ENCODE results near the gene GRAP2.

DNA sequence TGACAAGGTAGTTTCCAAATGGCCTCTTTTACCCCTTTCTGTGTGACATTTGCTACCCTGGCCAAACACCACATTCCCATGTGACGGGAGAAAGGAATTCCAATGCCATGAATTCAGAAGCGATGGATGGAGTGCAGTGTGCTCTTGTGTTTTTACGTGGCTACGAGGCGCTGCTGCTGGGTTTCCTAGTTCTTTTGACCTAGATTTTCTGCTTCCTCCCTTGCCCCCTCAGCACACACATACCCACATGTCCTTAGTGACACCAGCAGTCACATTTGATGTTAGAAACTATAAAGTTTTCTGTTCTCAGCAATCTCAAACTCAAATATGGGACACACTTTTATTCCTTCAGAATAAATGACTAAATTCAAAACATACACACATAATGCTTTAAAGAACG lies 51.5 kb downstream of the GRAP2 start:
- TF ChIP-seq SIN3A (IDR thresholded peaks at IDR 0.05; ENCODE audit: borderline replicate concordance, insufficient read depth, low read depth, low read length) (no peak), TCF7L2 (IDR thresholded peaks at IDR 0.05; ENCODE audit: low read depth, low read length) (no peak), POLR2AphosphoS5 (IDR thresholded peaks at IDR 0.05; ENCODE audit: low read depth, low read length) (no peak)
- TF ChIP-seq, protein P1, sequence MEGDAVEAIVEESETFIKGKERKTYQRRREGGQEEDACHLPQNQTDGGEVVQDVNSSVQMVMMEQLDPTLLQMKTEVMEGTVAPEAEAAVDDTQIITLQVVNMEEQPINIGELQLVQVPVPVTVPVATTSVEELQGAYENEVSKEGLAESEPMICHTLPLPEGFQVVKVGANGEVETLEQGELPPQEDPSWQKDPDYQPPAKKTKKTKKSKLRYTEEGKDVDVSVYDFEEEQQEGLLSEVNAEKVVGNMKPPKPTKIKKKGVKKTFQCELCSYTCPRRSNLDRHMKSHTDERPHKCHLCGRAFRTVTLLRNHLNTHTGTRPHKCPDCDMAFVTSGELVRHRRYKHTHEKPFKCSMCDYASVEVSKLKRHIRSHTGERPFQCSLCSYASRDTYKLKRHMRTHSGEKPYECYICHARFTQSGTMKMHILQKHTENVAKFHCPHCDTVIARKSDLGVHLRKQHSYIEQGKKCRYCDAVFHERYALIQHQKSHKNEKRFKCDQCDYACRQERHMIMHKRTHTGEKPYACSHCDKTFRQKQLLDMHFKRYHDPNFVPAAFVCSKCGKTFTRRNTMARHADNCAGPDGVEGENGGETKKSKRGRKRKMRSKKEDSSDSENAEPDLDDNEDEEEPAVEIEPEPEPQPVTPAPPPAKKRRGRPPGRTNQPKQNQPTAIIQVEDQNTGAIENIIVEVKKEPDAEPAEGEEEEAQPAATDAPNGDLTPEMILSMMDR (IDR thresholded peaks at IDR 0.05), result no peak
- TF ChIP-seq, protein P2, sequence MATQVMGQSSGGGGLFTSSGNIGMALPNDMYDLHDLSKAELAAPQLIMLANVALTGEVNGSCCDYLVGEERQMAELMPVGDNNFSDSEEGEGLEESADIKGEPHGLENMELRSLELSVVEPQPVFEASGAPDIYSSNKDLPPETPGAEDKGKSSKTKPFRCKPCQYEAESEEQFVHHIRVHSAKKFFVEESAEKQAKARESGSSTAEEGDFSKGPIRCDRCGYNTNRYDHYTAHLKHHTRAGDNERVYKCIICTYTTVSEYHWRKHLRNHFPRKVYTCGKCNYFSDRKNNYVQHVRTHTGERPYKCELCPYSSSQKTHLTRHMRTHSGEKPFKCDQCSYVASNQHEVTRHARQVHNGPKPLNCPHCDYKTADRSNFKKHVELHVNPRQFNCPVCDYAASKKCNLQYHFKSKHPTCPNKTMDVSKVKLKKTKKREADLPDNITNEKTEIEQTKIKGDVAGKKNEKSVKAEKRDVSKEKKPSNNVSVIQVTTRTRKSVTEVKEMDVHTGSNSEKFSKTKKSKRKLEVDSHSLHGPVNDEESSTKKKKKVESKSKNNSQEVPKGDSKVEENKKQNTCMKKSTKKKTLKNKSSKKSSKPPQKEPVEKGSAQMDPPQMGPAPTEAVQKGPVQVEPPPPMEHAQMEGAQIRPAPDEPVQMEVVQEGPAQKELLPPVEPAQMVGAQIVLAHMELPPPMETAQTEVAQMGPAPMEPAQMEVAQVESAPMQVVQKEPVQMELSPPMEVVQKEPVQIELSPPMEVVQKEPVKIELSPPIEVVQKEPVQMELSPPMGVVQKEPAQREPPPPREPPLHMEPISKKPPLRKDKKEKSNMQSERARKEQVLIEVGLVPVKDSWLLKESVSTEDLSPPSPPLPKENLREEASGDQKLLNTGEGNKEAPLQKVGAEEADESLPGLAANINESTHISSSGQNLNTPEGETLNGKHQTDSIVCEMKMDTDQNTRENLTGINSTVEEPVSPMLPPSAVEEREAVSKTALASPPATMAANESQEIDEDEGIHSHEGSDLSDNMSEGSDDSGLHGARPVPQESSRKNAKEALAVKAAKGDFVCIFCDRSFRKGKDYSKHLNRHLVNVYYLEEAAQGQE (IDR thresholded peaks at IDR 0.05; ENCODE audit: insufficient read depth in 1 of 2, low read depth in 2 of 2, low read length in 1 of 2), result no peak

All from Panc1 (cell line).